ENCODE results near the gene MOCS3. TPM values are rescaled to one million over a fixed set of nuclear protein-coding genes. Genes with fewer than 3 reads are reported as not detected.

Gene MOCS3
- total and polyA plus RNA-seq, 4 experiments from 2014 or later = 3.9 to 8.9 (median 6.8) TPM

GRCh38 chr20:51001430-51002265 lies 43.0 kb downstream of the MOCS3 start:
- no peaks in the 10 kb centered on the region for H3K4me1 Mint-ChIP-seq
- Histone ChIP-seq H3K27ac (ENCODE audit: low read depth, low read length) (no peak overlapping the region), H3K9me3 (ENCODE audit: control insufficient read depth in 1 of 2, low read length in 2 of 2) (no peaks in the 10 kb centered on the region), H3K36me3 (ENCODE audit: insufficient read depth, low read length) (no peaks in the 10 kb centered on the region), H3K4me3 (ENCODE audit: low read length in 2 of 2) (no peak overlapping the region), H3K27me3 (ENCODE audit: insufficient read depth, low read length) (no peaks in the 10 kb centered on the region), H3K4me1 (ENCODE audit: insufficient read depth, low read length) (no peaks in the 10 kb centered on the region)
- no peak overlapping the region for H3K27ac Mint-ChIP-seq
- ChIA-PET CTCF (ENCODE audit: partially characterized antibody) (interaction anchor here (0.9 to 1.2 kb wide), 2 partner anchors 9 to 13 kb away, joined by 3 to 5 read pairs; no protein-coding TSS in a partner anchor), POLR2A (ENCODE audit: partially characterized antibody) (no interaction called here)
- H3K9me3 Mint-ChIP-seq = no peaks in the 10 kb centered on the region
- DNase-seq = no peak
- H3K36me3 Mint-ChIP-seq = no peaks in the 10 kb centered on the region
- H3K27me3 Mint-ChIP-seq = peaks cover 16 to 47% of the 10 kb centered on the region in 2 donors
- H3K4me3 Mint-ChIP-seq = no peak overlapping the region
- intact Hi-C loops (cut with micrococcal nuclease) = no loop called here

GRCh38 chr20:51002633-51003032 lies 44.0 kb downstream of the MOCS3 start:
- no peaks in the 10 kb centered on the region for H3K4me1 ChIP-seq (ENCODE audit: insufficient read depth, low read length)
- Mint-ChIP-seq H3K4me1 (no peaks in the 10 kb centered on the region), H3K36me3 (no peaks in the 10 kb centered on the region), H3K4me3 (no peak overlapping the region), H3K27ac (no peak overlapping the region), H3K9me3 (no peaks in the 10 kb centered on the region), H3K27me3 (peaks cover 16 to 43% of the 10 kb centered on the region in 2 donors)
- no peak overlapping the region for H3K27ac ChIP-seq (ENCODE audit: low read depth, low read length)
- no peak overlapping the region for H3K4me3 ChIP-seq (ENCODE audit: low read length in 2 of 2)
- DNase-seq = no peak
- no peaks in the 10 kb centered on the region for H3K27me3 ChIP-seq (ENCODE audit: insufficient read depth, low read length)
- intact Hi-C loops (cut with micrococcal nuclease) = no loop called here
- H3K9me3 ChIP-seq (ENCODE audit: control insufficient read depth in 1 of 2, low read length in 2 of 2) = no peaks in the 10 kb centered on the region
- H3K36me3 ChIP-seq (ENCODE audit: insufficient read depth, low read length) = no peaks in the 10 kb centered on the region
- ChIA-PET POLR2A (ENCODE audit: partially characterized antibody) (no interaction called here), CTCF (ENCODE audit: partially characterized antibody) (interaction anchor here (0.9 to 1.2 kb wide), 2 partner anchors 10 to 14 kb away, joined by 3 to 5 read pairs; no protein-coding TSS in a partner anchor)

- H3K9me3 ChIP-seq (ENCODE audit: control insufficient read depth in 1 of 2, low read length in 2 of 2) = no peaks in the 10 kb centered on the region
- H3K4me1 ChIP-seq (ENCODE audit: insufficient read depth, low read length) = no peaks in the 10 kb centered on the region
- intact Hi-C loops (cut with micrococcal nuclease) = no loop called here
- no peaks in the 10 kb centered on the region for H3K36me3 ChIP-seq (ENCODE audit: insufficient read depth, low read length)
- no peaks in the 10 kb centered on the region for H3K36me3 Mint-ChIP-seq
- H3K27me3 Mint-ChIP-seq = peaks cover 16 to 41% of the 10 kb centered on the region in 2 donors
- CTCF ChIA-PET (ENCODE audit: partially characterized antibody) = no interaction called here
- H3K27ac Mint-ChIP-seq = no peak overlapping the region
- H3K27me3 ChIP-seq (ENCODE audit: insufficient read depth, low read length) = no peaks in the 10 kb centered on the region
- H3K27ac ChIP-seq (ENCODE audit: low read depth, low read length) = no peak overlapping the region
- no peaks in the 10 kb centered on the region for H3K4me1 Mint-ChIP-seq
- DNase-seq = no peak
- H3K4me3 Mint-ChIP-seq = no peak overlapping the region
- H3K9me3 Mint-ChIP-seq = no peaks in the 10 kb centered on the region
- H3K4me3 ChIP-seq (ENCODE audit: low read length in 2 of 2) = no peak overlapping the region
- POLR2A ChIA-PET (ENCODE audit: partially characterized antibody) = no interaction called here
Measured at GRCh38 chr20:51003753-51004152, 45.1 kb downstream of the MOCS3 start.

GRCh38 chr20:51004305-51004727 lies 45.7 kb downstream of the MOCS3 start:
- DNase-seq = no peak
- no peak overlapping the region for H3K27ac ChIP-seq (ENCODE audit: low read depth, low read length)
- H3K4me3 ChIP-seq (ENCODE audit: low read length in 2 of 2) = no peak overlapping the region
- H3K9me3 ChIP-seq (ENCODE audit: control insufficient read depth in 1 of 2, low read length in 2 of 2) = no peaks in the 10 kb centered on the region
- ChIA-PET POLR2A (ENCODE audit: partially characterized antibody) (no interaction called here), CTCF (ENCODE audit: partially characterized antibody) (interaction anchor here (1.5 kb wide), 1 partner anchor 20 kb away, joined by 3 read pairs; no protein-coding TSS in a partner anchor)
- intact Hi-C loops (cut with micrococcal nuclease) = no loop called here
- Mint-ChIP-seq H3K36me3 (no peaks in the 10 kb centered on the region), H3K9me3 (no peaks in the 10 kb centered on the region), H3K4me1 (no peaks in the 10 kb centered on the region), H3K27me3 (peaks cover 17 to 35% of the 10 kb centered on the region in 2 donors), H3K4me3 (no peak overlapping the region), H3K27ac (no peak overlapping the region)
- no peaks in the 10 kb centered on the region for H3K4me1 ChIP-seq (ENCODE audit: insufficient read depth, low read length)
- H3K27me3 ChIP-seq (ENCODE audit: insufficient read depth, low read length) = no peaks in the 10 kb centered on the region
- no peaks in the 10 kb centered on the region for H3K36me3 ChIP-seq (ENCODE audit: insufficient read depth, low read length)

GRCh38 chr20:51004781-51005180 lies 46.2 kb downstream of the MOCS3 start:
- no peaks in the 10 kb centered on the region for H3K9me3 ChIP-seq (ENCODE audit: control insufficient read depth in 1 of 2, low read length in 2 of 2)
- Mint-ChIP-seq H3K4me3 (no peak overlapping the region), H3K4me1 (no peaks in the 10 kb centered on the region), H3K9me3 (no peaks in the 10 kb centered on the region), H3K27me3 (peaks cover 15 to 33% of the 10 kb centered on the region in 2 donors), H3K27ac (no peak overlapping the region), H3K36me3 (no peaks in the 10 kb centered on the region)
- ChIA-PET POLR2A (ENCODE audit: partially characterized antibody) (no interaction called here), CTCF (ENCODE audit: partially characterized antibody) (interaction anchor here (1.5 kb wide), 1 partner anchor 21 kb away, joined by 3 read pairs; no protein-coding TSS in a partner anchor)
- no peak for DNase-seq
- H3K27me3 ChIP-seq (ENCODE audit: insufficient read depth, low read length) = no peaks in the 10 kb centered on the region
- intact Hi-C loops (cut with micrococcal nuclease) = no loop called here
- H3K27ac ChIP-seq (ENCODE audit: low read depth, low read length) = no peak overlapping the region
- no peak overlapping the region for H3K4me3 ChIP-seq (ENCODE audit: low read length in 2 of 2)
- H3K36me3 ChIP-seq (ENCODE audit: insufficient read depth, low read length) = no peaks in the 10 kb centered on the region
- H3K4me1 ChIP-seq (ENCODE audit: insufficient read depth, low read length) = no peaks in the 10 kb centered on the region

GRCh38 chr20:51005214-51005613 lies 46.6 kb downstream of the MOCS3 start:
- ChIA-PET POLR2A (ENCODE audit: partially characterized antibody) (no interaction called here), CTCF (ENCODE audit: partially characterized antibody) (interaction anchor here (1.5 kb wide), 1 partner anchor 21 kb away, joined by 3 read pairs; no protein-coding TSS in a partner anchor)
- no peak overlapping the region for H3K27ac ChIP-seq (ENCODE audit: low read depth, low read length)
- no peaks in the 10 kb centered on the region for H3K27me3 ChIP-seq (ENCODE audit: insufficient read depth, low read length)
- no peaks in the 10 kb centered on the region for H3K4me1 Mint-ChIP-seq
- H3K4me3 ChIP-seq (ENCODE audit: low read length in 2 of 2) = no peak overlapping the region
- intact Hi-C loops (cut with micrococcal nuclease) = no loop called here
- H3K9me3 Mint-ChIP-seq = no peaks in the 10 kb centered on the region
- H3K27ac Mint-ChIP-seq = peak overlapping the region in 1 of 7 donors; percentile 39
- H3K9me3 ChIP-seq (ENCODE audit: control insufficient read depth in 1 of 2, low read length in 2 of 2) = no peaks in the 10 kb centered on the region
- no peak overlapping the region for H3K4me3 Mint-ChIP-seq
- no peak for DNase-seq
- H3K36me3 Mint-ChIP-seq = no peaks in the 10 kb centered on the region
- no peaks in the 10 kb centered on the region for H3K36me3 ChIP-seq (ENCODE audit: insufficient read depth, low read length)
- H3K27me3 Mint-ChIP-seq = peaks cover 15 to 32% of the 10 kb centered on the region in 2 donors
- no peaks in the 10 kb centered on the region for H3K4me1 ChIP-seq (ENCODE audit: insufficient read depth, low read length)

GRCh38 chr20:51008718-51009117 lies 50.1 kb downstream of the MOCS3 start:
- Mint-ChIP-seq H3K4me3 (no peak overlapping the region), H3K4me1 (no peaks in the 10 kb centered on the region), H3K27me3 (peaks cover 6 to 17% of the 10 kb centered on the region in 2 donors), H3K27ac (peak overlapping the region in 1 of 7 donors; percentile 36), H3K36me3 (no peaks in the 10 kb centered on the region), H3K9me3 (no peaks in the 10 kb centered on the region)
- DNase-seq = no peak
- H3K36me3 ChIP-seq (ENCODE audit: insufficient read depth, low read length) = no peaks in the 10 kb centered on the region
- H3K27ac ChIP-seq (ENCODE audit: low read depth, low read length) = no peak overlapping the region
- CTCF ChIA-PET (ENCODE audit: partially characterized antibody) = no interaction called here
- peaks cover 4% of the 10 kb centered on the region for H3K27me3 ChIP-seq (ENCODE audit: insufficient read depth, low read length)
- no peak overlapping the region for H3K4me3 ChIP-seq (ENCODE audit: low read length in 2 of 2)
- no peaks in the 10 kb centered on the region for H3K4me1 ChIP-seq (ENCODE audit: insufficient read depth, low read length)
- no peaks in the 10 kb centered on the region for H3K9me3 ChIP-seq (ENCODE audit: control insufficient read depth in 1 of 2, low read length in 2 of 2)
- intact Hi-C loops (cut with micrococcal nuclease) = no loop called here
- POLR2A ChIA-PET (ENCODE audit: partially characterized antibody) = no interaction called here

All from CD4-positive, alpha-beta memory T cell (primary cell).